Fibroblast of skin of right quadriceps (primary cell): ENCODE measurements around the gene RNF167.
A peak's percentile ranks its signal among the peaks of the same experiment; 100 is the strongest.

Experiments used
- DNase-seq: peaks from one replicate; pipeline ENCODE4 v3.0.0-alpha.2; 2013

RNF167 gene

GRCh38 chr17:4986951-4987766 is 47.1 kb downstream of the RNF167 start, which contains the start of gene CAMTA2:
Gene CAMTA2, minus strand, starts transcription at chr17:4987675. Its CDS starts 1,453 bp downstream, at chr17:4986222.
- DNase-seq, result peak; percentile 79

- DNase-seq, result peak; percentile 27
Measured at GRCh38 chr17:4987767-4988567, 47.9 kb downstream of the RNF167 start.

GRCh38 chr17:4994081-4994595 is 54.1 kb downstream of the RNF167 start:
- DNase-seq, result no peak
